GM23248 (cell line): ENCODE data around the gene ELFN1.

ENCODE experiments used
- EZH2 ChIP-seq: fragments of 200-600 bp; sonication (generic); IDR thresholded peaks from 2 replicates; pipeline ENCODE4 v1.6.1; 2018; ENCODE audit warnings: antibody characterized with exemption, mild to moderate bottlenecking; ENCODE audit not compliant: insufficient read depth, poor library complexity, severe bottlenecking
- EZH2phosphoT487 ChIP-seq: fragments of 200-600 bp; sonication (generic); IDR thresholded peaks from 2 replicates; pipeline ENCODE4 v1.6.1; 2018; ENCODE audit warnings: antibody characterized with exemption, moderate library complexity, mild to moderate bottlenecking, low read depth; ENCODE audit not compliant: insufficient read depth

DNA sequence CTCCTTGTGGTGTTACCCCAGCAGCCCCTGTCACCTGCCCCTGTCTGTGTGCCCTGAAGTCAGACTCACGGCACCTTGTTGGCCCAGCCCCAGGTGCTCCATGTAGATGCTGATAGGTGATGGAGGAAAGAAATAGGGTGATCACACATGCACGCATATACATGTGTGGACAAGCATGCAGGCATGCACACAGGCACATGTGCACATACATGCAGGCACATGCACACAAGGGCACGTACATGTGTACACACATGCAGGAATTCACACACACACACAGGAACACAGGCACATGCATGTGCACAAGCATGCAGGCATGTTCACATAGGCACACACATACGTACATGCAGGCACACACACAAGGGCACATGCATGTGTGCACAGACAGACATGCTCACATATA lies 16.6 kb upstream of the ELFN1 start:
- TF ChIP-seq EZH2phosphoT487, result no peak
- no peak for TF ChIP-seq EZH2
